ENCODE data around the gene SPTSSA. TPM values are rescaled to one million over a fixed set of nuclear protein-coding genes. Genes with fewer than 3 reads are reported as not detected.
"Not testable (repeated sequence)": the region's sequence is repeated elsewhere in the genome, so short reads cannot be mapped to it uniquely, and the experiment has no call there.

Gene SPTSSA
- total RNA-seq, 1 donor from 2014 or later = 18.8 TPM

GRCh38 chr14:34476036-34476435, 14.0 kb upstream of the SPTSSA start:
- intact Hi-C loops (cut with DNase I); DNase-seq (ENCODE audit: missing footprints); ATAC-seq: not testable (repeated sequence)

- ATAC-seq = no peak
- intact Hi-C loops (cut with DNase I) = no loop called here
- DNase-seq (ENCODE audit: missing footprints) = no peak
Observed at GRCh38 chr14:34475163-34475562, 13.1 kb upstream of the SPTSSA start.

GRCh38 chr14:34474187-34474679, 12.2 kb upstream of the SPTSSA start:
- ATAC-seq (no peak), DNase-seq (ENCODE audit: missing footprints) (no peak)
- intact Hi-C loops (cut with DNase I) = no loop called here

DNA sequence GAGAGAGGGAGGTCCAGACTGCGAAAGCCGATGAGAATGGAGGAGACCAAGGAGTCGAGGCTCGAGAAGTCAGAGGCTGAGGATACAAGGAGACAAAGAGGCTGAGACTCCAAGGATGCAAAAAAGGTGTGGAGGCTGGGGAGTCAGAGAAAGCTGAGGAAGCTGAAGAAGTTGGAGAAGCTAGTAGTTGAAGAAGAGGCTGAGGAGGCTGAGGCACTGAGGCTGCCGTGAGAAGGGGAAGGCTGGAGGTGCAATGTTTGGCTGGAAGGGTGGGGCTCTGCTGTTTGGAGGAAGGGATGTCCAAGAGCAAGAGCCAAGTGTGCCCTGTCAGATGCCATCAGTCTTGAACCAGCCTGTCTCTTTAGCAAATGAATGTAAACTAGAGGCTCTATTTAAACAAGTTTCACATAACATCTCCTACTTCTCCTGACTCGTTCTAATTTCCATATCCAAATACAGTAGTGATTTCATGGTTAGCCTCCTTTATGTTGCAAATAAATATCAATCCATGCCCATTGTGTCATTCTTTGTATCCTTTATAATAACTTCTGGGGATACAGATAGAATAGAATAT, 10.8 kb upstream of the SPTSSA start:
- intact Hi-C loops (cut with DNase I) = no loop called here
- DNase-seq (ENCODE audit: missing footprints) = no peak
- ATAC-seq = no peak

DNA sequence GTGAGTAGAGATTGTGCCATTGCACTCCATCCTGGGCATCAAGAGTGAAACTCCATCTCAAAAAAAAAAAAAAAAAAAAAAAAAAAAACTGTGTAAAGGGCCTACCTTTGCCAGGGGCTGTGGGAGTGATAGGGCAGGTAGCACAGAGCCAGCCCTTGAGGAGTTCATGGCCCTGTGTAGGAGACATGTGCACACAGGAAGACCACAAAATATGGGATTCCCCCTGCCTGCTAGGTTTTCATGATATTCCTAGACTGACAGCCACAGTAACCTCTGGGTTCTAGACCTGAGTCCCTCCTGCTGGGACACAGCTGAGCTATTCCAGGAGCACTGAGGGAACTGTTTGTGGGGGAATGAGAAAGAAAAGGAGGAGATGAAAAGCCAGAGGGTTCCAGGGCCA, 8.3 kb upstream of the SPTSSA start:
- ATAC-seq (no peak), DNase-seq (ENCODE audit: missing footprints) (no peak)
- intact Hi-C loops (cut with DNase I) = no loop called here

- DNase-seq (ENCODE audit: missing footprints) = no peak
- no peak for ATAC-seq
- intact Hi-C loops (cut with DNase I) = no loop called here
Observed at GRCh38 chr14:34466691-34467090, 4.7 kb upstream of the SPTSSA start.

GRCh38 chr14:34465069-34465859, 3.2 kb upstream of the SPTSSA start:
- intact Hi-C loops (cut with DNase I) = no loop called here
- DNase-seq (ENCODE audit: missing footprints) (no peak), ATAC-seq (no peak)

DNA sequence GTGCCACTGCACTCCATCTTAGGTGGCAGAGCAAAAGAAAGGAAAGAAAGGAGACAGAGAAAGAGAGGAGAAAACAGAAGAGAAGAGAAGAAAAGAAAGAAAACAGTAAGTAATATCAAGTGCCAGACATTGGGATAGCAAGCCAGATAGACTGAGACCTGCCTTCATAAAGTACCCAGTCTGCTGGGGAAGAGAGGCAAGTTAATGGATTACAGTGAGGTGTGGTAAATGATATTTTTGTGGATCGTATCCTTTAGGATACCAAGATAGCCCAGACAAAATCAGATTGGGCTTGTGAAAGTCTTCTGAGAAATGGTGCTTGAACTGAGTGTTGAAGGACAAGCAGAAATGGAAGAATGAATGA, 1.5 kb upstream of the SPTSSA start:
- DNase-seq (ENCODE audit: missing footprints) (no peak), ATAC-seq (no peak)
- intact Hi-C loops (cut with DNase I) = loop anchor here (5.0 kb wide), 1 partner anchor 74 kb away; the partner anchor contains the start of gene EAPP

DNA sequence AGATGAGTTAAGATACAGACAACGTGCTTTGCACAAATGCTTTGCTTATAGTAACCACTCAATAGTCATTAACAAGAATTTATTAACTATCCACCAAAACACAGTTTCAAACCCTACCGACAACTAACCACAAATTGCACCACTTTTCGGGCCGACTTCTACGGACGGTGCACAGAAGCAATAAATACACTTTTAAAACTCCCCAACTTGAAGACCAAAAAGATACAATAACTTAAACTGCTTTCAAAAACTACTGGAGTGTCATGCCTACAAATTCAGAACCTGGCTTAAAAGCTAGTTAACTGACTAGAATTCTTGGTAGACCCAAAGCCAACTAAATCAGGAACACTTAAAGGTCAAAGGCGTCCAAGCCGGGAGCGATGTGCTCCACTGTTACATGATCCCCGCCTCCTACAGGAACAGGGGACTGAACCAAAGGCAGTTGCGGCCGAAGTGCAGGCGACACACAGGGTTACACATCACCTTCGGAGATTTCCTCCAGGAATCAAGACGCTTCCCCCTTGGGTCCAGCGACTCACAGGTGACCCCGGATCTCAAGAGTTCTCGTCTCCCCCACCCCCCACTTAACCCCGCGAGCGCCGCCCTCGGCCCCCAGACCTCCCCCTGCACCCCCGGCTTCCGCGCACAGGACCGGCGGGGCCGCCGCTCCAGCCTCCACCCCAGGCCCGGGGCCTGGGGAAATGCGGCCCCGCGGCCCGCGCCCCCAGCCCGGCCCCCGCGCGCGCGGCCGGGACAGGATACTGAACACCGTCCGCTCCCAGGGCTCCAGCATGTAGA, 507 bp downstream of the SPTSSA start:
- DNase-seq (ENCODE audit: missing footprints) (peak; percentile 80), ATAC-seq (peak; percentile 26)
- intact Hi-C loops (cut with DNase I) = loop anchor here (5.0 kb wide), 1 partner anchor 76 kb away; the partner anchor contains the start of gene EAPP

DNA sequence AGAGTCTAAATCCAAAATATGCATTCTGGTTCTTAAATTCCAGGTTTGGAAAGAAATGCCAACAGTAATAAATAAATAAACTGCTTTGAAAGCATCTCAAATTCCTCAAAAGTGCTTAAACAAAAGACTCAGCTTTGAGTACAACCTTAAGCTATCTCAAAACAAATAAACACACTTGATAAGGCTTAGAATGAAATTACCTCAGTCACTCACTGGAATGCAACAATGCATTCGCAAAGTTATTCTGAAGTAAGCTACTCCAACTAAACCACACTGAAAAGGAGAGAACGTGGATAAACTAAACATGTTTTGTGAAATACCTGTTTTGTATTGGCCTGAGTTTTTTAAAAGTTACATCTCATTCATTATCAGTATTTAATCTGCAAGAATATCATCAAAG, 1.2 kb downstream of the SPTSSA start:
- ATAC-seq (no peak), DNase-seq (ENCODE audit: missing footprints) (no peak)
- intact Hi-C loops (cut with DNase I) = loop anchor here (5.0 kb wide), 1 partner anchor 76 kb away; the partner anchor contains the start of gene EAPP

DNA sequence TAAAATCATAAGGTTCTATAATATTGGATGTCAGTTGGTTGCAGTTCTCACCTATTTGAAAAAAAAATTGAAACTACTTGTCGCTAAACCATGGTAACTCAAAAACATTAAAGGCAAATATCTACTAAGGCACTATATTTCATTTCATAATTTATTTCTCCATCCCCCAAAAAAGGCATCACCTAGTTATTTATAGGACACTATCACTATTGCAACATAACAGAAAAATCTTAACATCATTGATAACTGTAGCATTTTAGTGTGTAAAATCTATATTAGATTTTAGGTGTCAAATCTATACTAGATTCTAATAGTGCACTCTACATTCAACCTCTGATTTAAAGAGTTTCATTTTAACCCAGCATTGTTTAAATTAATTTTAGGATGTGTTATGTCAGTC, 1.7 kb downstream of the SPTSSA start:
- DNase-seq (ENCODE audit: missing footprints) (no peak), ATAC-seq (no peak)
- intact Hi-C loops (cut with DNase I) = loop anchor here (5.0 kb wide), 1 partner anchor 77 kb away; the partner anchor contains the start of gene EAPP

- intact Hi-C loops (cut with DNase I) = loop anchor here (10.0 kb wide), 1 partner anchor 952 kb away; no protein-coding TSS in a partner anchor
- ATAC-seq (no peak), DNase-seq (ENCODE audit: missing footprints) (no peak)
Observed at GRCh38 chr14:34457186-34457585, 4.9 kb downstream of the SPTSSA start.

GRCh38 chr14:34453226-34453625, 8.8 kb downstream of the SPTSSA start:
- intact Hi-C loops (cut with DNase I) = loop anchor here (10.0 kb wide), 1 partner anchor 948 kb away; no protein-coding TSS in a partner anchor
- DNase-seq (ENCODE audit: missing footprints) = no peak
- no peak for ATAC-seq

GRCh38 chr14:34452258-34452822, 9.7 kb downstream of the SPTSSA start:
- intact Hi-C loops (cut with DNase I) = loop anchor here (10.0 kb wide), 1 partner anchor 948 kb away; no protein-coding TSS in a partner anchor

GRCh38 chr14:34450958-34451357, 11.1 kb downstream of the SPTSSA start:
- no peak for ATAC-seq
- intact Hi-C loops (cut with DNase I) = loop anchor here (10.0 kb wide), 1 partner anchor 946 kb away; no protein-coding TSS in a partner anchor
- DNase-seq (ENCODE audit: missing footprints) = no peak

More at GRCh38 chr14:34452258-34452822, 9.7 kb downstream of the SPTSSA start:
- ATAC-seq (no peak), DNase-seq (ENCODE audit: missing footprints) (no peak)

- intact Hi-C loops (cut with DNase I) = loop anchor here (10.0 kb wide), 1 partner anchor 946 kb away; no protein-coding TSS in a partner anchor
- no peak for ATAC-seq
Observed at GRCh38 chr14:34450542-34450915, 11.5 kb downstream of the SPTSSA start.

DNA sequence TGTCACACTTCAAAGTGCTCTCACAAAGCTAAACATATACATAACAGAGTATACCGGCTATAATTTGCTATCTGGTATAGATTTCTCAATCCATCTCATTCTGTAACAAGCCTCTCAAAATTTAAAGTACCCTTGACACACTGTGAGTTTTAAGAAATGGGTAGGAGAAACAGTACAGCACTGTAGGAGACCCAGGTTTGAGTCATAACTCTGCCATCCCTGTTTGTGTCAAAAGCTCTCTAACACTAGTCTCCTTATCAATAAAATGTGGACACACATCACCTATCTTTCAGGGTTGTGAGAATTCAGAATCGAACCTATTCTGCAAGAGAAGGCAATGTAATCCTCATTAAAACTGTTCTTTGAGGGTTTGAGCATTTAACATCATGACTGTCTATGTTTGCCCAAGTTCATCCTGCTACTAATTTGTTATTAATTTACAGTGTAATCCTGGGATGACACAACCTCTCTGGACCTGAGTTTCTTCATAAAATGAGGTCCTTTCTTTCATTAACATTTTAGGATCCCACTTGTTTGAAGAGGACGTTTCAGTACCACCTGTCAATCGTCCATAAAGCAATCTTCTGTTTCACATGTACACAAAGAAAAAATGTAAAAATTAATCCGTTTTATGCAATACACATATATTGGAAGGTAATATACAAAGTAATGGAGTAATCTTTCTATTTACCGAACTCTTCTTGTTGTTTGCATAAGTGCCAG, 12.1 kb downstream of the SPTSSA start:
- DNase-seq (ENCODE audit: missing footprints) = no peak
- intact Hi-C loops (cut with DNase I) = loop anchor here (10.0 kb wide), 1 partner anchor 945 kb away; no protein-coding TSS in a partner anchor
- ATAC-seq = no peak

More at GRCh38 chr14:34450542-34450915, 11.5 kb downstream of the SPTSSA start:
- DNase-seq (ENCODE audit: missing footprints) = no peak

DNA sequence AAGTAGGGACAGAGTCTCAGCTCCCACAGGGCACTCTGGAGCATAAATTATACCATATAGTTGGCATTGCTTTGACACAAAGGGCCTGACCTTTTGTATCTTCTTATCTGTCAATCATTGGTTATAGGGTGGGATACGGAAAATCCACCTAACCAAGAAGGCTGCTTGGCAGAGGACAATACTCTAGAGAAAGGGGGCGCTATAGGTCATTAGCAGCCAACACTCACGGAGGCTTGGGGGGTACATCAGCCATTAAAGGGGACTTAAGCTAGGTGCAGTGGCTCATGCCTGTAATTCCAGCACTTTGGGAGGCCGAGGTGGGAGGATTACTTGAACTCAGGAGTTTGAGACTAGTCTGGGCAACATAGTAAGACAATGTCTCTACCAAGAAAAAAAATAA, 22.9 kb downstream of the SPTSSA start:
- DNase-seq (ENCODE audit: missing footprints) (no peak), ATAC-seq (no peak)
- intact Hi-C loops (cut with DNase I) = no loop called here
